ENCODE results near the gene LDLRAD3. TPM values are rescaled to one million over a fixed set of nuclear protein-coding genes. Genes with fewer than 3 reads are reported as not detected.

Gene LDLRAD3
- total RNA-seq, 1 experiment from 2014 or later, result 12.1 TPM

- Histone ChIP-seq H3K4me1 (ENCODE audit: insufficient read depth, low read length) (no peaks in the 10 kb centered on the region; the same call in 1 of the 2 replicates), H4K91ac (ENCODE audit: insufficient read length, low read depth, low read length) (no peak overlapping the region), H3K4ac (ENCODE audit: low read depth, low read length) (no peak overlapping the region), H4K8ac (replicated peaks; ENCODE audit: insufficient read length, low read depth, low read length) (no peak overlapping the region), H3K23ac (ENCODE audit: insufficient read length, low read depth, low read length) (no peak overlapping the region), H3T11ph (ENCODE audit: low read length) (no peak overlapping the region), H2AK5ac (ENCODE audit: insufficient read length, low read length) (no peak overlapping the region), H3K18ac (ENCODE audit: insufficient read length, low read depth, low read length) (no peak overlapping the region), H2BK5ac (ENCODE audit: insufficient read length, low read length) (no peak overlapping the region), H3K27ac (ENCODE audit: insufficient read length, low read depth, low read length) (no peak overlapping the region), H4K20me1 (ENCODE audit: control insufficient read depth, insufficient read depth, insufficient read length) (no peaks in the 10 kb centered on the region), H2BK20ac (ENCODE audit: low read depth, low read length, poor library complexity, severe bottlenecking) (no peak overlapping the region), H3K79me1 (ENCODE audit: insufficient read depth, low read depth, low read length, poor library complexity, severe bottlenecking) (peaks cover 4% of the 10 kb centered on the region), H2AFZ (ENCODE audit: low read length) (no peak overlapping the region), H3K9me3 (ENCODE audit: control insufficient read depth, low read depth, low read length) (no peaks in the 10 kb centered on the region), H2BK15ac (ENCODE audit: low read depth, low read length) (no peak overlapping the region), H2BK12ac (ENCODE audit: insufficient read length, low read depth, low read length) (no peak overlapping the region), H3K23me2 (ENCODE audit: insufficient read length, low read depth, low read length, poor library complexity, severe bottlenecking) (no peaks in the 10 kb centered on the region), H3K14ac (ENCODE audit: insufficient read depth, low read length) (no peak overlapping the region), H3K4me2 (ENCODE audit: insufficient read depth, insufficient read length, low read length) (no peak overlapping the region), H2BK120ac (ENCODE audit: low read depth, low read length, poor library complexity, severe bottlenecking) (no peak overlapping the region), H3K9ac (ENCODE audit: extremely low read depth, insufficient read length, low read length) (no peak overlapping the region), H3K79me2 (ENCODE audit: insufficient read depth, low read length) (peaks cover 2% of the 10 kb centered on the region; the same call in 1 of the 2 replicates), H3K27me3 (ENCODE audit: insufficient read depth, low read length) (no peaks in the 10 kb centered on the region), H3K56ac (ENCODE audit: insufficient read length, low read depth, low read length) (no peak overlapping the region), H4K5ac (ENCODE audit: insufficient read length, low read depth, low read length) (no peak overlapping the region)
- Mint-ChIP-seq H3K36me3 (ENCODE audit: insufficient read depth in 1 of 3, low read depth in 3 of 3) (no peaks in the 10 kb centered on the region; a peak in 2 of 7 replicates), H3K27ac (no peak overlapping the region), H3K4me3 (no peak overlapping the region), H3K4me1 (peaks cover 12 to 21% of the 10 kb centered on the region in 2 experiments), H3K27me3 (ENCODE audit: low read depth) (no peaks in the 10 kb centered on the region), H3K9me3 (no peaks in the 10 kb centered on the region; a peak in 1 of 5 replicates)
- no CpG with 5 or more reads among the region's 14 CpGs for WGBS (ENCODE audit: extremely low coverage, insufficient read length, low lambda C conversion rate)
- no peak for DNase-seq
- no peak for TF ChIP-seq CTCF (conservative IDR thresholded peaks at IDR 0.05)
Observed at GRCh38 chr11:36014898-36015665, 71.2 kb downstream of the LDLRAD3 start.
